HUES48 (cell line): ENCODE measurements around the gene SLC6A2.
A peak's percentile ranks its signal among the peaks of the same experiment; 100 is the strongest.
"Not testable (repeated sequence)": the region's sequence is repeated elsewhere in the genome, so short reads cannot be mapped to it uniquely, and the experiment has no call there.

Experiments used
- H3K27ac ChIP-seq: one replicate; pipeline ENCODE4 v1.7.0; 2013; ENCODE audit warnings: low read depth, low read length, inconsistent platforms
- H3K27me3 ChIP-seq: 2 replicates; pipeline ENCODE4 v1.6.1; 2013; ENCODE audit warnings: mild to moderate bottlenecking, low read length; ENCODE audit not compliant: control insufficient read depth, insufficient read depth
- H3K36me3 ChIP-seq: 2 replicates; pipeline ENCODE4 v1.6.1; 2013; ENCODE audit warnings: low read length; ENCODE audit not compliant: control insufficient read depth, insufficient read depth
- H3K4me1 ChIP-seq: 2 replicates; pipeline ENCODE4 v1.6.1; 2013; ENCODE audit warnings: mild to moderate bottlenecking, low read length; ENCODE audit not compliant: control insufficient read depth, insufficient read depth
- H3K4me3 ChIP-seq: 2 replicates; pipeline ENCODE4 v1.5.1; 2013; ENCODE audit warnings: mild to moderate bottlenecking, low read depth, low read length
- H3K9ac ChIP-seq: 2 replicates; pipeline ENCODE4 v1.6.1; 2013; ENCODE audit warnings: mild to moderate bottlenecking, low read depth, low read length, moderate library complexity
- H3K9me3 ChIP-seq: 2 replicates; pipeline ENCODE4 v1.6.1; 2013; ENCODE audit warnings: low read length; ENCODE audit not compliant: control insufficient read depth, insufficient read depth

Gene SLC6A2

GRCh38 chr16:55655897-55656681 is at the start of gene SLC6A2:
Gene SLC6A2, plus strand, starts transcription at chr16:55655988. Its CDS starts 707 bp downstream, at chr16:55656695.
- no peaks in the 10 kb centered on the region for H3K36me3 ChIP-seq
- 0 out of 2 replicates have a peak within 1 kb of the TSS, but pooled peaks have one; percentile 35 for H3K9ac ChIP-seq
- no peak within 1 kb of the TSS for H3K27ac ChIP-seq
- 0 out of 2 replicates have a peak, but pooled peaks cover 3% of the 10 kb centered on the region for H3K9me3 ChIP-seq
- H3K27me3 ChIP-seq = peaks cover 87% of the 10 kb centered on the region
- peaks cover 4% of the 10 kb centered on the region; the same call in 1 of the 2 replicates for H3K4me1 ChIP-seq
- peak within 1 kb of the TSS; percentile 62 for H3K4me3 ChIP-seq

GRCh38 chr16:55613613-55614335 is 42.0 kb upstream of the SLC6A2 start:
- Histone ChIP-seq H3K36me3 (no peaks in the 10 kb centered on the region), H3K9me3 (peaks cover 13% of the 10 kb centered on the region; the same call in 1 of the 2 replicates), H3K4me3 (no peak overlapping the region), H3K27me3 (no peaks in the 10 kb centered on the region), H3K9ac (no peak overlapping the region), H3K4me1 (no peaks in the 10 kb centered on the region), H3K27ac (no peak overlapping the region)

GRCh38 chr16:55615071-55615470 is 40.7 kb upstream of the SLC6A2 start:
- H3K27ac ChIP-seq = no peak overlapping the region
- no peak overlapping the region for H3K4me3 ChIP-seq
- H3K27me3 ChIP-seq = no peaks in the 10 kb centered on the region
- no peak overlapping the region for H3K9ac ChIP-seq
- H3K4me1 ChIP-seq = no peaks in the 10 kb centered on the region
- no peaks in the 10 kb centered on the region for H3K36me3 ChIP-seq
- H3K9me3 ChIP-seq = peaks cover 13% of the 10 kb centered on the region; the same call in 1 of the 2 replicates

- not testable (repeated sequence) for H3K4me1 ChIP-seq, H3K4me3 ChIP-seq, H3K9ac ChIP-seq, H3K27ac ChIP-seq, H3K27me3 ChIP-seq, H3K36me3 ChIP-seq
- peaks cover 13% of the 10 kb centered on the region; the same call in 1 of the 2 replicates for H3K9me3 ChIP-seq
These were observed 40.1 kb upstream of the SLC6A2 start for GRCh38 chr16:55615670-55616069.

GRCh38 chr16:55621771-55622170 is 34.0 kb upstream of the SLC6A2 start:
- Histone ChIP-seq H3K9ac (no peak overlapping the region), H3K4me1 (0 out of 2 replicates have a peak, but pooled peaks cover 4% of the 10 kb centered on the region), H3K9me3 (no peaks in the 10 kb centered on the region), H3K4me3 (no peak overlapping the region), H3K27ac (no peak overlapping the region), H3K27me3 (no peaks in the 10 kb centered on the region), H3K36me3 (no peaks in the 10 kb centered on the region)

- Histone ChIP-seq H3K9ac (no peak overlapping the region), H3K27ac (no peak overlapping the region), H3K4me3 (no peak overlapping the region), H3K27me3 (no peaks in the 10 kb centered on the region), H3K36me3 (no peaks in the 10 kb centered on the region), H3K9me3 (no peaks in the 10 kb centered on the region), H3K4me1 (0 out of 2 replicates have a peak, but pooled peaks cover 4% of the 10 kb centered on the region)
These were observed 33.5 kb upstream of the SLC6A2 start for GRCh38 chr16:55622272-55622671.

GRCh38 chr16:55622930-55623561 is 32.7 kb upstream of the SLC6A2 start:
- no peak overlapping the region for H3K4me3 ChIP-seq
- no peaks in the 10 kb centered on the region for H3K27me3 ChIP-seq
- H3K9ac ChIP-seq = no peak overlapping the region
- no peaks in the 10 kb centered on the region for H3K9me3 ChIP-seq
- H3K36me3 ChIP-seq = no peaks in the 10 kb centered on the region
- H3K27ac ChIP-seq = no peak overlapping the region
- peaks cover 9% of the 10 kb centered on the region; the same call in 1 of the 2 replicates for H3K4me1 ChIP-seq

- Histone ChIP-seq H3K9me3 (no peaks in the 10 kb centered on the region), H3K9ac (no peak overlapping the region), H3K27me3 (no peaks in the 10 kb centered on the region), H3K27ac (no peak overlapping the region), H3K4me3 (no peak overlapping the region), H3K4me1 (peaks cover 14% of the 10 kb centered on the region; the same call in 1 of the 2 replicates), H3K36me3 (no peaks in the 10 kb centered on the region)
These were observed 32.1 kb upstream of the SLC6A2 start for GRCh38 chr16:55623640-55624039.

GRCh38 chr16:55624696-55625095 is 31.1 kb upstream of the SLC6A2 start:
- no peak overlapping the region for H3K27ac ChIP-seq
- H3K27me3 ChIP-seq = no peaks in the 10 kb centered on the region
- no peak overlapping the region for H3K4me3 ChIP-seq
- no peaks in the 10 kb centered on the region for H3K36me3 ChIP-seq
- H3K9ac ChIP-seq = no peak overlapping the region
- H3K4me1 ChIP-seq = peaks cover 14% of the 10 kb centered on the region; the same call in 1 of the 2 replicates
- no peaks in the 10 kb centered on the region for H3K9me3 ChIP-seq

GRCh38 chr16:55625843-55626242 is 29.9 kb upstream of the SLC6A2 start:
- H3K4me1 ChIP-seq = peaks cover 14% of the 10 kb centered on the region; the same call in 1 of the 2 replicates
- H3K9ac ChIP-seq = no peak overlapping the region
- no peaks in the 10 kb centered on the region for H3K36me3 ChIP-seq
- 0 out of 2 replicates have a peak, but pooled peaks cover 6% of the 10 kb centered on the region for H3K9me3 ChIP-seq
- no peaks in the 10 kb centered on the region for H3K27me3 ChIP-seq
- H3K4me3 ChIP-seq = no peak overlapping the region
- no peak overlapping the region for H3K27ac ChIP-seq
